Stimulated activated CD8-positive, alpha-beta memory T cell treated with anti-CD3 and anti-CD28 coated beads, Interleukin-15, amount 100 ng/mL, for 48 hours (primary cell): ENCODE data around the gene FEZF2.

Source experiments
- DNase-seq, 2 donors: peaks; one replicate each; pipeline ENCODE4 v3.0.0-alpha.2; 2020; ENCODE audit warnings: low read depth in 2 of 2

The FEZF2 gene

GRCh38 chr3:62329971-62330370 lies 43.4 kb downstream of the FEZF2 start:
- no peak for DNase-seq

GRCh38 chr3:62325896-62326295 lies 47.5 kb downstream of the FEZF2 start:
- no peak for DNase-seq

GRCh38 chr3:62323241-62323640 lies 50.1 kb downstream of the FEZF2 start:
- no peak for DNase-seq
